RWPE1 (cell line): Measurements from ENCODE around the gene SND1.
"Not testable (repeated sequence)": the region's sequence is repeated elsewhere in the genome, so short reads cannot be mapped to it uniquely, and the experiment has no call there.

Experiments
- CTCF ChIA-PET: fragments of 350-600 bp; sonication (Branson Sonifier 250); formaldehyde crosslinking; extraction: SDS; loops from one replicate; lab custom pipeline; 2021; lab: Yijun Ruan, JAX
- POLR2A ChIA-PET: fragments of 400-600 bp; formaldehyde crosslinking; extraction: SDS; loops from one replicate; lab custom pipeline; 2020; ENCODE audit warnings: antibody characterized with exemption; ENCODE audit not compliant: low non-redundant PET; lab: Yijun Ruan, JAX
- DNase-seq: peaks from one replicate; pipeline ENCODE4 v3.0.0; 2012; ENCODE audit warnings: low spot score
- H3K27ac ChIP-seq: fragments of 450-650 bp; 2 replicates; pipeline ENCODE4 v1.5.1; 2017
- CTCF ChIP-seq: fragments of 450-650 bp; conservative IDR thresholded peaks from 2 replicates; pipeline ENCODE4 v1.5.1; 2017; ENCODE audit warnings: low read depth, mild to moderate bottlenecking

The SND1 gene

GRCh38 chr7:128108129-128108528, 456.1 kb downstream of the SND1 start:
- no peak for TF ChIP-seq CTCF
- H3K27ac ChIP-seq, result no peak overlapping the region
- DNase-seq, result no peak
- ChIA-PET POLR2A (no interaction called here), CTCF (no interaction called here)

GRCh38 chr7:128108641-128109423, 456.8 kb downstream of the SND1 start:
- CTCF ChIA-PET, result no interaction called here
- no peak for DNase-seq
- POLR2A ChIA-PET, result no interaction called here
- H3K27ac ChIP-seq, result no peak overlapping the region
- TF ChIP-seq CTCF, result no peak

- CTCF ChIA-PET, H3K27ac ChIP-seq, DNase-seq, POLR2A ChIA-PET: not testable (repeated sequence)
These were observed 457.5 kb downstream of the SND1 start for GRCh38 chr7:128109424-128109969.

- ChIA-PET POLR2A (no interaction called here), CTCF (no interaction called here)
- no peak overlapping the region for H3K27ac ChIP-seq
- no peak for TF ChIP-seq CTCF
- no peak for DNase-seq
These were observed 458.8 kb downstream of the SND1 start for GRCh38 chr7:128110641-128111364.

GRCh38 chr7:128112018-128112780, 460.2 kb downstream of the SND1 start:
- ChIA-PET CTCF (no interaction called here), POLR2A (no interaction called here)
- no peak for DNase-seq
- no peak overlapping the region for H3K27ac ChIP-seq
- no peak for TF ChIP-seq CTCF

- no peak for TF ChIP-seq CTCF
- H3K27ac ChIP-seq, result no peak overlapping the region
- ChIA-PET POLR2A (no interaction called here), CTCF (no interaction called here)
- DNase-seq, result no peak
These were observed 460.8 kb downstream of the SND1 start for GRCh38 chr7:128112781-128113221.
